DOHH2 (cell line): ENCODE results near the gene RAB6C.
"Not testable (repeated sequence)": the region's sequence is repeated elsewhere in the genome, so short reads cannot be mapped to it uniquely, and the experiment has no call there.

Experiments
- H3F3A ChIP-seq: fragments of 200-600 bp; sonication (generic), shearing (Covaris generic); 2 replicates; pipeline ENCODE4 v1.6.0; 2016; ENCODE audit warnings: antibody characterized with exemption, mild to moderate bottlenecking; ENCODE audit not compliant: control insufficient read depth, insufficient read depth
- H3K27ac ChIP-seq: fragments of 200-600 bp; sonication (generic); 2 replicates; pipeline ENCODE4 v1.5.1; 2014; ENCODE audit warnings: low read depth, mild to moderate bottlenecking, low read length, moderate library complexity
- H3K27me3 ChIP-seq: fragments of 200-600 bp; sonication (generic); 2 replicates; pipeline ENCODE4 v1.6.1; 2014; ENCODE audit warnings: mild to moderate bottlenecking, low read length, mixed read lengths; ENCODE audit not compliant: control insufficient read depth
- H3K36me3 ChIP-seq: fragments of 200-600 bp; sonication (generic); 2 replicates; pipeline ENCODE4 v1.6.1; 2014; ENCODE audit warnings: mild to moderate bottlenecking, low read length, moderate library complexity, mixed read lengths; ENCODE audit not compliant: control insufficient read depth
- H3K4me1 ChIP-seq: fragments of 200-600 bp; sonication (generic); 2 replicates; pipeline ENCODE4 v1.6.1; 2014; ENCODE audit warnings: mild to moderate bottlenecking, low read length, mixed read lengths; ENCODE audit not compliant: control insufficient read depth
- H3K4me2 ChIP-seq: fragments of 200-600 bp; sonication (generic); 2 replicates; pipeline ENCODE4 v1.6.0; 2014; ENCODE audit warnings: mild to moderate bottlenecking, low read length, moderate library complexity
- H3K4me3 ChIP-seq: fragments of 200-600 bp; sonication (generic); 2 replicates; pipeline ENCODE4 v1.5.1; 2014; ENCODE audit warnings: mild to moderate bottlenecking, low read length, mixed read lengths
- H3K79me2 ChIP-seq: fragments of 200-600 bp; sonication (generic); 2 replicates; pipeline ENCODE4 v1.6.1; 2014; ENCODE audit warnings: mild to moderate bottlenecking, low read length, mixed read lengths; ENCODE audit not compliant: control insufficient read depth
- H3K9me2 ChIP-seq: fragments of 200-600 bp; sonication (generic); replicated peaks from 2 replicates; pipeline ENCODE4 v1.6.1; 2014; ENCODE audit warnings: mild to moderate bottlenecking, low read length, mixed read lengths; ENCODE audit not compliant: control insufficient read depth
- H3K9me3 ChIP-seq: fragments of 200-600 bp; sonication (generic); 2 replicates; pipeline ENCODE4 v1.6.1; 2014; ENCODE audit warnings: antibody characterized with exemption, low read length, mixed read lengths; ENCODE audit not compliant: control insufficient read depth, insufficient read depth
- H4K20me1 ChIP-seq: fragments of 200-600 bp; sonication (generic); 2 replicates; pipeline ENCODE4 v1.6.0; 2014; ENCODE audit warnings: low read depth, mild to moderate bottlenecking, antibody characterized with exemption, low read length, moderate library complexity; ENCODE audit not compliant: control insufficient read depth, insufficient read depth
- CTCF ChIP-seq: fragments of 200-600 bp; sonication (generic); IDR thresholded peaks from one replicate; pipeline ENCODE4 v1.5.1; 2014; ENCODE audit warnings: antibody characterized with exemption, mild to moderate bottlenecking, low read depth, low read length; ENCODE audit not compliant: poor library complexity, severe bottlenecking
- EZH2phosphoT487 ChIP-seq: fragments of 200-600 bp; sonication (generic); IDR thresholded peaks from 2 replicates; pipeline ENCODE4 v1.6.1; 2017; ENCODE audit warnings: borderline replicate concordance, mild to moderate bottlenecking, antibody characterized with exemption, low read length, moderate library complexity, mixed read lengths

Gene RAB6C

GRCh38 chr2:129975016-129975774 lies 4.3 kb upstream of the RAB6C start:
- Histone ChIP-seq H3K4me1 (no peaks in the 10 kb centered on the region), H3K4me3 (no peak overlapping the region), H3K27ac (no peak overlapping the region), H3K79me2 (no peaks in the 10 kb centered on the region), H3K9me2 (no peaks in the 10 kb centered on the region), H3K9me3 (no peaks in the 10 kb centered on the region), H3F3A (no peaks in the 10 kb centered on the region), H3K27me3 (no peaks in the 10 kb centered on the region), H4K20me1 (no peaks in the 10 kb centered on the region), H3K4me2 (no peak overlapping the region), H3K36me3 (no peaks in the 10 kb centered on the region)
- TF ChIP-seq EZH2phosphoT487: no peak
- no peak for TF ChIP-seq CTCF

- not testable (repeated sequence) for H3K4me1 ChIP-seq, H3F3A ChIP-seq, H4K20me1 ChIP-seq, H3K9me3 ChIP-seq, H3K4me3 ChIP-seq, H3K27ac ChIP-seq, H3K4me2 ChIP-seq, H3K9me2 ChIP-seq, H3K36me3 ChIP-seq, H3K27me3 ChIP-seq, H3K79me2 ChIP-seq
These were observed 2.5 kb upstream of the RAB6C start for GRCh38 chr2:129976969-129977368.

- TF ChIP-seq EZH2phosphoT487 (no peak), CTCF (no peak)
- no peaks in the 10 kb centered on the region for H3K4me1 ChIP-seq
- H3K36me3 ChIP-seq: no peaks in the 10 kb centered on the region
- H3K27me3 ChIP-seq: no peaks in the 10 kb centered on the region
- no peaks in the 10 kb centered on the region for H3K9me2 ChIP-seq
- no peaks in the 10 kb centered on the region for H4K20me1 ChIP-seq
- no peak overlapping the region for H3K4me2 ChIP-seq
- no peaks in the 10 kb centered on the region for H3K9me3 ChIP-seq
- H3F3A ChIP-seq: no peaks in the 10 kb centered on the region
- H3K79me2 ChIP-seq: no peaks in the 10 kb centered on the region
- no peak overlapping the region for H3K27ac ChIP-seq
- H3K4me3 ChIP-seq: no peak overlapping the region
These were observed 1.5 kb upstream of the RAB6C start for GRCh38 chr2:129977986-129978385.

GRCh38 chr2:129980246-129980645 lies 780 bp downstream of the RAB6C start:
- H3K9me3 ChIP-seq, H3K9me2 ChIP-seq, H3K27ac ChIP-seq, H4K20me1 ChIP-seq, H3K27me3 ChIP-seq, H3K4me2 ChIP-seq, H3K36me3 ChIP-seq, H3F3A ChIP-seq, H3K79me2 ChIP-seq, H3K4me3 ChIP-seq, H3K4me1 ChIP-seq: not testable (repeated sequence)

- H3K9me2 ChIP-seq, H3F3A ChIP-seq, H3K4me3 ChIP-seq, H3K79me2 ChIP-seq, H3K9me3 ChIP-seq, H3K36me3 ChIP-seq, H3K4me1 ChIP-seq, H3K4me2 ChIP-seq, H3K27ac ChIP-seq, H4K20me1 ChIP-seq, H3K27me3 ChIP-seq: not testable (repeated sequence)
These were observed 2.2 kb downstream of the RAB6C start for GRCh38 chr2:129981689-129982088.
